Body of pancreas (tissue), 4 donors: ENCODE data around the gene CYSRT1.

Experiments used
- POLR2A ChIP-seq, 3 donors: fragments of 450-650 bp; IDR thresholded peaks; one replicate each; pipeline ENCODE4 v1.6.1; 2016; ENCODE audit warnings: antibody characterized with exemption in 3 of 3, mild to moderate bottlenecking in 2 of 3
- TF ChIP-seq, protein P1 (sequence below), 7 experiments: fragments of 450-650 bp in 4 of 7; fragments of 200-600 bp in 3 of 7; sonication (generic) in 3 of 7; IDR thresholded peaks; one replicate each; pipeline ENCODE4 v1.5.1; 2016 to 2019; ENCODE audit warnings: antibody characterized with exemption in 7 of 7

DNA sequence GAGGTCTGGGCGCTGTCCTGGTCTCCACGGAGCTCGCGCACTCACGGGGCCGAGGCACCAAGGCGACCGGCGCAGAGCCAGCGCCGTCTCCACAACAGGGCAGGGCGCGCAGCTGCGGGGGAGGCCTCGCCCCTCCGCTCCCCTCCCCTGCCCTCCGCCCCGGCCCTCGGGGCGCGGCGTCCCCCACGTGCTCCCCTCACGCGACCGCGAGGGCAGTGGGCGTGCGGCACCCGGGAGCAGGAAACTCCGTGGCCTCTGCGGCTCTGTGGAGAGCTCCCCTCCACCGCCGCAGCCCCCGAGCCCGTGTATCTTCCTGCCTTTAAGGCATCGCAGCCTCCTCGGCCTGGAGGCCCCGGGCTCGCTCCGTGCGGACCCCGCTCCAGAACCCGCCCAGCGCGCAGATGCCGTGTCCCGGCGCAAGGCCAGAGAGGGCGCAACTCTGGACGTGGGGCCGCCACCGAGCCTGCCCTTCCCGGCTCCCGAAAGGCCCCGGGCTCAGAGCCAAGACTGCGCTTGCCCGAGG, 15.4 kb downstream of the CYSRT1 start:
- TF ChIP-seq POLR2A (IDR thresholded peaks at IDR 0.05) = no peak
- TF ChIP-seq, protein P1, sequence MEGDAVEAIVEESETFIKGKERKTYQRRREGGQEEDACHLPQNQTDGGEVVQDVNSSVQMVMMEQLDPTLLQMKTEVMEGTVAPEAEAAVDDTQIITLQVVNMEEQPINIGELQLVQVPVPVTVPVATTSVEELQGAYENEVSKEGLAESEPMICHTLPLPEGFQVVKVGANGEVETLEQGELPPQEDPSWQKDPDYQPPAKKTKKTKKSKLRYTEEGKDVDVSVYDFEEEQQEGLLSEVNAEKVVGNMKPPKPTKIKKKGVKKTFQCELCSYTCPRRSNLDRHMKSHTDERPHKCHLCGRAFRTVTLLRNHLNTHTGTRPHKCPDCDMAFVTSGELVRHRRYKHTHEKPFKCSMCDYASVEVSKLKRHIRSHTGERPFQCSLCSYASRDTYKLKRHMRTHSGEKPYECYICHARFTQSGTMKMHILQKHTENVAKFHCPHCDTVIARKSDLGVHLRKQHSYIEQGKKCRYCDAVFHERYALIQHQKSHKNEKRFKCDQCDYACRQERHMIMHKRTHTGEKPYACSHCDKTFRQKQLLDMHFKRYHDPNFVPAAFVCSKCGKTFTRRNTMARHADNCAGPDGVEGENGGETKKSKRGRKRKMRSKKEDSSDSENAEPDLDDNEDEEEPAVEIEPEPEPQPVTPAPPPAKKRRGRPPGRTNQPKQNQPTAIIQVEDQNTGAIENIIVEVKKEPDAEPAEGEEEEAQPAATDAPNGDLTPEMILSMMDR (IDR thresholded peaks at IDR 0.05) = peak in 2 of 7 experiments; percentile 4 to 6
